NCI-H2107 treated with DMSO at 0.1 percent for 48 hours (cell line): ENCODE data around the gene TULP4.

Experiments used
- DNase-seq: peaks from one replicate; lab custom pipeline; 2025; ENCODE audit not compliant: unreplicated experiment; lab: John Stamatoyannopoulos, UW

The TULP4 gene

GRCh38 chr6:158416883-158417759 lies 104.9 kb downstream of the TULP4 start:
- DNase-seq = no peak

- no peak for DNase-seq
Measured at GRCh38 chr6:158417760-158418098, 105.5 kb downstream of the TULP4 start.

- no peak for DNase-seq
Measured at GRCh38 chr6:158418501-158418900, 106.2 kb downstream of the TULP4 start.

- no peak for DNase-seq
Measured at GRCh38 chr6:158419339-158419909, 107.2 kb downstream of the TULP4 start.

GRCh38 chr6:158421381-158421780 lies 109.1 kb downstream of the TULP4 start:
- DNase-seq = no peak

DNA sequence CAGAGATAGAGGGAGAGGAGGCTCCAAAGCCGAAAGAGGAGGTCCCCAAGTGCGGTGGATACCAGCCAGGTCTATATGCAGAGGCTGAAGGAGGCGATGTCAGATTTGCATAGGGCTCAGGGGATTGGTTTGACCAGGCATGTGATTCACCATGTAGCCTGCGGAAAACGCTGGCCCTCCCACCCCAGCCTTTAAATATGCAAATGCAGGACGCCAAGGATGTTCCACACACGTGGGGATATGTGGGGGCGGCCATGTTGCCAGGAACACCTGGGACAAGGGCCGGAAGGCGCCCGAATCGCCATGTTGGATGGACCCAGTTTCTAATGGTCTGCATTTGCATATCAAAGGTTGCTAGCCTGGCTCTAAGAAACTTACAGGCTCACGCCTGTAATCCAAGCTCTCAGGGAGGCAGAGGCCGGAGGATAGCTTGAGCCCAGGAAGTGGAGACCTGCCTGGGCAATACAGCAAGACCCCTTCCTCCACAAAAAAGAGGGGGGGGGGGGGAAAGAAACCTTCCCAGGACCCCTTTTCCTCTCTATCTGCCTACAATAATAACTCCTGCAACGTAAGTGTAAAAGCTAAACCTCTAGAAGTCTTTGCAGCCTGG lies 110.5 kb downstream of the TULP4 start:
- no peak for DNase-seq

- DNase-seq = no peak
Measured at GRCh38 chr6:158431036-158431435, 118.8 kb downstream of the TULP4 start.

DNA sequence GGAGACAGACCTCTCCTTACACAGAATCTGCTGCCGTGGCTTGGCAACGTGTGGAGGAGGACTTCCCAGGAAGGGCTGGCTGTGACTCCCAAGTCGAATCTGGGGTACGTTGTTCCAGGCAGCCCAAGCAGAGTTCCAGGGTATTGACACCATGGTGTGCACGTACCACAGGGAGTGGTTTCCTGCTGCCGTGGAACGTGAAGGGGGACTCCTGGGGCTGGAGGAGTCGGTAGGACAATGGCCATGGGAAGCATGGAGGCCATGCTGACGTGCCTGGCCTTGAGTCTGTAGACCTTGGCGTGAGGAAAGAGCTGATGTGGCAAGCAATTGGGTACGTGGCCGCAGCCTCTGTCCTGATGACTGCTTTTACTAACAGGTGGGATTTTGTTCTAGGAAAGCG lies 119.3 kb downstream of the TULP4 start:
- DNase-seq = no peak

DNA sequence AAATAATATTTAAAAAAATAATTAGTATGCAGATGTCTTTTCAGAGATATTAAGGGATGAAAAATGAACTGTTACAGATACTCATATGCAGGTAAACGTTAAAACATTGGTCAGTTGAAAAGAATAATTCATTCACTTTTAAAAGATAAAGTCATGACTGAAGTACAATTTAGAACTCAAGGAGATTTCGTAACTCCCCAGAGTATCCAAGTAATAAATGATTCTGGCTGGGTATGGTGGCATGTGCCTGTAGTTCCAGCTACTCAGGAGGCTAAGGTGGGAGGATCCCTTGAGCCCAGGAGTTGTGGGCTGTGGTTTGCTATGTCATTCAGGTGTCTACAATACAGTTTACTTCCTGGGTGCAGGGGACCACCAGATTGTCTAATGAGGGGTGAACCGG lies 125.3 kb downstream of the TULP4 start:
- no peak for DNase-seq

- DNase-seq = no peak
Measured at GRCh38 chr6:158438226-158438625, 126.0 kb downstream of the TULP4 start.

DNA sequence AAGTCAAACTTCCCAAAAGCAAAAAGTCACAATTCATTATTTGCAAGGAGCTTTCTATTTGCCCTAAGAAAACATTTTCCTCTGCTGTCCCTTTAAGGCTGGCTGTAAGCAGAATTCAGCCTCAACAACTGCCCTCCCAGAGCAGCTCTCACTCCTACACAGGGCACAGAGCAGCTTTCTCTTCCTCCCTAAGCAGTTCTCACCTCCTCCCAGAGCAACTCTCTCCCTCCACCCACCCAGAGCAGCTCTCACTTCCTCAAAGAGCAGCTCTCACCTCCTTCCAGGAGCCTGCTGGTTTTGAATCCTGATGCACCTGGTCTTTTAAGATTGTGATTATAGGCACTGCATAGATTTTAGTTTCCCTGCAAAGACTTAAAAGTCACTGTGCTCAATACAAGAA lies 127.0 kb downstream of the TULP4 start:
- no peak for DNase-seq

DNA sequence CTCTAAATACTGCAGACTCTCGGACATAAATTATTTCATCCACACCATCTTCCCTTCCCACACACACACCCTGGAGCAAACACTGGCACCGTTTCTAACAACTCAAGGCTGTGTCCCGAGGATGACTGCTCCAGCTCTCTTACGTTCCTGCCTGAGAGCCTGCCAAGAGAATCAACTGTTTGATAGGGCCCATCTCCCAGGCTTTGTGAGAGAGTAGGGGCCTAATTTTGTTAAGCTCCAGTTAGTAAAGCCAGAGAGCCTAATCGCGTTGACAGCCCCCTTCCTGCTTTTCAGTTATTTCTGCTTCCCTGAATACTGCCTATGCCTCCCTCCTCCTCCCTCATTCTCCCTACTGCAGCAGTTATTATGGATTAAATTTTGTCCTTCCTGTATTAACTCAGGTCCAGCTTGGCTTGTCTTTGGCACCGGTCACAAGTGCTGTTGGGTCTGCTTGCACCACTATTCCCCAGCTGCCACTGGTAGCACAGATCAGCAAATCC lies 129.5 kb downstream of the TULP4 start:
- DNase-seq = no peak

DNA sequence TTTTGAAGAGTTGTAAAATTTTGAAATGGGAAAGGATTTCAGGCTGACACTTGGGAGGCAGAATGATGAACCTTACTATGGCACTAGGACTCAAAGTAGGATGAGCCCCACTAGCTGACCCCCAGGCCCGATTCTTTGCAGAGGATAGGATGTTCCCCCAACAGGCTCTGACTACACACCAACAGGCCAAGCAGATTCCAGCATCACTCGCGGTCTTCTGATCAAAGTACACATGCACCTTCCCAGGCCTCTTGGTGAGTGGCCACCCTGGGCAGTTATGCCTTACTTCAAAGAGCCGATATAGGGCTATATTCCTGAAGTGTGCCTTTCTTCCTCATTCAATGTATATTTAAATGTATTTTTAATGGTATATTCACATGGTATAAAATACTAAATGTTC lies 130.0 kb downstream of the TULP4 start:
- no peak for DNase-seq

DNA sequence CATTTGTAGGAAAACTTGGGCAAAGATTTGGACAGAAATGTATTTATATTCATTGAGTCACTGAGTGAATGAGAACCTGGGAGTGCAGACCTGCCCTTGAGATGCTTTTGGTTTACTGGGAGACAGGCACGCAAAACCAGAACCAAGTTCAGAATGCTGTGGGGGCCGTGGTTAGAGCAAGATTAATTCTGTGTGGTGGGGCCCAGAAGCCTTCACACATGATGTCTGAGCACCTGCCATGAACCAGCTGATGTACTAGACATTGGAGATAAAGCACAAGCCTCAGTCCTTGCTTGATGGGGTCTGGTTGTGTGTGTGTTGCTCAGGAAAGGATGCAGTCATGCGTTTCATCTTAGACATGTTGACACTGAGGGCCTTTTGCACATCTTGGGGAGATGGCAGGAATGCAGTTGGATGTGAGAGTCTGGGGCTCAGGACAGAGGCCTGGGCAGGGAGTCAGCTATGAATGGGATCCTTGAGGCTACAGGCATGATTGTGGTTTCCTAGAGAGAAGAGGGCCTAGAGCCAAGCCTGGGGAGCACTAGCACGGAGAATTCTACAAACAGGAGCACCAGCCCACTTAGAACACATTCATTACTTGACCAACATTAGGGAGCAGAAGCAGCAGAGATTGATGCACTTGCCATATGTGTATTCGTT lies 133.3 kb downstream of the TULP4 start:
- no peak for DNase-seq

DNA sequence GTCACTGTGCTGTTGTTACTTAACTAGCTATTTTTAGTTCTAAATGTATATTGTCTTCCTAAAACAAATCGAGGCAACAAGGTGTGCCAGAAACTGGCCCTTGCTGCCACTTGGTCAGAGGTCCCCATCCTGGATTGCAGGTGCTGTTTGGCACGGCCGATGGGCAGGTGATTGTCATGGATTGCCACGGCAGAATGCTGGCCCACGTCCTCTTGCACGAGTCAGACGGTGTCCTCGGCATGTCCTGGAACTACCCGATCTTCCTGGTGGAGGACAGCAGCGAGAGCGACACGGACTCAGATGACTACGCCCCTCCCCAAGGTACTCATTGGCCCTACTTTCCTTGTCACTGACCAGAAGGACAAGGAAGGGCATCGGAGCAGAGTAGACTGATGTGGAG lies 136.6 kb downstream of the TULP4 start:
- no peak for DNase-seq

DNA sequence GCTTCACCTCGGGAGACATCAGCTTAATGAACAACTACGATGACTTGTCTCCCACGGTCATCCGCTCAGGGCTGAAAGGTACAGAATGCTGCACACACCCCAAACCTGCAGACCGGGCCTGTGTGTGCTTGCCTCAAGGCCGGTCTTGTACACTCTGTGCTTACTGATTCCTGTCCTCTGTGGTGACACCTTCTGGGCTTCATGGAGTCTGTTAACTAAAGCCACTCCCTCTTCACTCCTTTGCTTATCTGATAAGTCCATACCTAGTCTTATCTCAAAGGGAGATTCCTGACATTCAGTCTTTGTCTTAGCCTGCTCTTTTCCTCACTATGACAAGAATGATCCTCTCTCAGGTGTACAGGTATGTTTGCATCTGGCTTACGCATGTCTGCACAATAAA lies 139.9 kb downstream of the TULP4 start:
- no peak for DNase-seq

GRCh38 chr6:158457131-158457530 lies 144.9 kb downstream of the TULP4 start:
- DNase-seq = no peak

DNA sequence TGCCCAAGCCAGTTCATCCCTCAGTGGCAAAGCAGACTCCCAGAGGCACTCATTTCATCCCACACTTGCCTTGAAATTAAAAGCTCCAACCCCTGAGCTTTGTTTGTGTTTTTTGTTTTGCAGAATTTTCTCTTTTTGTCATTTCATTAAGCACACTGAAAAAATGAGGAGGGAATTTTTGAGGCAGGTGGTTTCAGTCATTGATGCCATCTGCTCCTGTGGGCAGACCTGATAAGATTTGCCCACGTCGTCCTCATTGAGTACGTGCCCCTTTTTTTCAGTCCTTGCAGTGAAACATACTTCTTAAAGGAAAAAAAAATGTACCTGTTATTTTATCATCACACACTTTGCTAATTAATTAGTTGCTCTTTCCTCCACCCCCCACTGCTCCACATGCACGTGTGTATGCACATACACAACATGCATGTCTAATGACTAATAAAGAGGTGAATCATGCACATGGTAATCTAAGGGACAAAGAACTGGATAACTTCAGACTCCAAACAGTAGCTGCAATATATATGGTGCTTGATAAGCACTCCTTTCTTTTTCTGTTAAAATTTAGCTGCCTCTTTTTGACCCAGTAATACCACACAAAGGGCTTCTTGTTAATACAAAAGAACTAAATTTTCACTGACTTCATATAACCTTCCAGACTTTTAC lies 145.5 kb downstream of the TULP4 start:
- no peak for DNase-seq

DNA sequence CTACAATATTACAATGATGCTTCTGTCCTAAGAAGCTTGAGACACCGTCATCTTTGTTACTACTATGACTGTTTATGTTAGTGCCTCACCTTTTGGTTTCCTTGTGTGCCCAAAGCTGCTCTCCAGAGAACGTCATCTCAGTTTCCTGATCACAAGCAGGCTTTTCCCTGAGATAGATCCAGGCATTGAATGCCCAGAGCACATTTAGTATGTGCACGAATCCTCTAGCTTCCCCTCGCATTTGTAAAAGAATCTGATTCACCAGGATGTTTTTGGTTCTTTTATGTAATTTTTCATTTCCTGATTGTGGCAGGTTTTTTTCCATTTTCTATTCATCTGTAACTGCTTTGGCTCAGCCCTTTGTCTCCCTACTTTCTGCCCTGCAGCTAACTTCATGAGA lies 147.5 kb downstream of the TULP4 start:
- DNase-seq = no peak

DNA sequence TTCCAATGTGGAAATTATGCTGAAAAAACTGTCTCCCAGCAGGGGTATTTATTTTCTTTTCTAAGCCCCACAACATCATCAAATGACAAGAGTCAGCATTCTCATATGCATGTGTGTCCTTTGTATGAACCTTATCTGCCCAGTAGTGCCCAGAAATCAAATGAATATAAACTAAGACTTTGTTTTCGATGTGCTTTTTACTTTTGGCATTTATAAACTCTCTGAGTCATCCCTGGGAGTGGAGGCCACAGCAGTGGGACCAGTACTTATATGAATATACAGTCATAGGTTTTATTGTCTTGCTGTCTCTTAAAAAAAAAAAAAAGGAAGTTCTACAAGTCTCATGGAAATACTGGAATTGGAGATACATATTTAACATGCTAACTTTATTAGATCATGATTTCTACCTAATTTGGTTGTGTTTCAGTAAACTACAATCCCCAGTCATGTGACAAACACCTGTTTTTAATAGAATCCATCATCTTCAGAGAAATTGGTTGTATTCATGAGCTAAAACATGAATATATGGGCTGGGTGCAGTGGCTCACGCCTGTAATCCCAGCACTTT lies 148.4 kb downstream of the TULP4 start:
- no peak for DNase-seq

DNA sequence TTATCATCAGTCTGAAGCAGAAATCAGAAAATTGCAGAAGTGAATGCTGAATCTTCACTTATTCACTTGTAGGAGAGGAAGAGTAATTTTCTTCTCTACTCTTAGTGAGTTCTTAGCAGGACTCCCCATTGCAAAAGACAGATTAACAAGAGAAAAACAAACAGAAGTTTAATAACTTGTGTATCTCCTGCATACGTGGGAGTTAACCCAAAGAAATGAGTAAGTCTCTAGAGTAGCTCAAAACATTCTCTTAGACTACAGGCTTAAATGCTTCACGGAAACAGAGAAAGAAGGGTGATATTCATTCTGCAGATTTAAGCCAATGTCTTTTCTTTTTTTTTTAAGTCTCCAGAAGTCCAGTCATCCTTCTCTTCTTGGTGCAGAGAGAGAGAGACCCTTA lies 149.7 kb downstream of the TULP4 start:
- no peak for DNase-seq
